ENCODE data around the gene CYP2B6. TPM values are rescaled to one million over a fixed set of nuclear protein-coding genes. Genes with fewer than 3 reads are reported as not detected.

The CYP2B6 gene
- total and polyA plus RNA-seq, 2 donors (not counting 3 experiments of a cell fraction or from before 2014, with no cell fraction given), result not detected

DNA sequence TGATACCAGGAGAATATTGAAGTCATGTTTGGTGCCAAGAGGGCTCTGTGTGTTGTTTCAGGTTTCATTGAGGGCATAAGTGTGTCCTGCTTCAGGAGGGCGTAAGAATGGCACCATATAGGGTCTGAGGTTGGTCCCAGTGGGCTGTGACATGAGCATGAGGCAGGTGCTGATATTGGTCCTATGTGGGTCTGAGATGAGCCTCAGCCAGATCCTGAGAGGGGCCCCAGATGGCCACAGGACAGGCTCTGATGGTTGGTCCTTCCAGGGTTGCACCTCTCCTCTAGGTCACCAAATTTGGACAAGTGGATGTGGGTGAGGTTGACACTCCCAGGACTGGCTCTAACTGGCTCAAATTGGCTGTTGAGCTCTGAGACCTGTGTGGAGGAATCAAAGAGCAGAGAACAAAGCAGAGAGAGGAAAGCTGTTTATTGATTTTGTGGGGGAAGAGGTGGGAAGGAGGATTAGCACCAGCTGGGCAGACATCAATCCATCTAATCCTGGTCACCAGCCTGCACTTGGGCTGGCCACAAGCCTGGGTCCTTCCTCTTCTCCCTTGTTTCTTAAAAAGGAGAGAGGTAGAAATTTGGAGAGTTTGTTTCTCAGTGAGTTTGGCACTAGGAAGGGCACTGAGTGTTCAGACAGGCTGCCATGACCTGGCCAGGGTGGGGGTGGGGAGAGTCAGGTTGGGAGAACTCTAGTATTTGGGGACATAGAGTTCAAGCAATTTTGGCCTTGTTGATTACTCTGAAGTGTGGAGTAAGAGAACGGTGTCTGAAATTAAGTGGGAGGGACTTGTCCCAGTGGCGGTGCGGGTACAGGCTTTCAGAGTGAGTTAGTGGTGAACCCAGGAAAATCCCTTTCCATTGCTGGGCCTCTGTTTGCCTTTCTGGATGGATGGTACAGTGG lies 38.7 kb downstream of the CYP2B6 start:
- H3K9me1 ChIP-seq (replicated peaks; ENCODE audit: control insufficient read depth, extremely low read depth, insufficient read depth, low read length), result no peaks in the 10 kb centered on the region
- CTCF ChIA-PET, result no interaction called here
- H3K4me2 ChIP-seq (ENCODE audit: insufficient read depth, low read length), result no peak overlapping the region
- no peak overlapping the region for H3K9ac ChIP-seq (replicated peaks; ENCODE audit: extremely low read depth, insufficient read depth, low read length)
- intact Hi-C loops (cut with micrococcal nuclease), result no loop called here
- H3K4me3 ChIP-seq (replicated peaks in 1 of 3; ENCODE audit: insufficient read depth in 1 of 3, low read depth in 1 of 3, low read length in 3 of 3), result no peak overlapping the region
- no peak overlapping the region for H2AFZ ChIP-seq (ENCODE audit: low read depth, low read length)
- TF ChIP-seq JUN (IDR thresholded peaks at IDR 0.05; ENCODE audit: borderline replicate concordance, insufficient read depth, insufficient read length, low read depth) (no peak), EZH2 (IDR thresholded peaks at IDR 0.05; ENCODE audit: borderline replicate concordance, low read depth, low read length, severe bottlenecking) (no peak), MYC (IDR thresholded peaks at IDR 0.05; ENCODE audit: low read depth, low read length) (no peak), FOS (IDR thresholded peaks at IDR 0.05; ENCODE audit: borderline replicate concordance, insufficient read depth, low read length) (no peak)
- TF ChIP-seq, protein P1, sequence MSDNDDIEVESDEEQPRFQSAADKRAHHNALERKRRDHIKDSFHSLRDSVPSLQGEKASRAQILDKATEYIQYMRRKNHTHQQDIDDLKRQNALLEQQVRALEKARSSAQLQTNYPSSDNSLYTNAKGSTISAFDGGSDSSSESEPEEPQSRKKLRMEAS (IDR thresholded peaks at IDR 0.05; ENCODE audit: insufficient read depth, insufficient read length), result no peak
- TF ChIP-seq, protein P2, sequence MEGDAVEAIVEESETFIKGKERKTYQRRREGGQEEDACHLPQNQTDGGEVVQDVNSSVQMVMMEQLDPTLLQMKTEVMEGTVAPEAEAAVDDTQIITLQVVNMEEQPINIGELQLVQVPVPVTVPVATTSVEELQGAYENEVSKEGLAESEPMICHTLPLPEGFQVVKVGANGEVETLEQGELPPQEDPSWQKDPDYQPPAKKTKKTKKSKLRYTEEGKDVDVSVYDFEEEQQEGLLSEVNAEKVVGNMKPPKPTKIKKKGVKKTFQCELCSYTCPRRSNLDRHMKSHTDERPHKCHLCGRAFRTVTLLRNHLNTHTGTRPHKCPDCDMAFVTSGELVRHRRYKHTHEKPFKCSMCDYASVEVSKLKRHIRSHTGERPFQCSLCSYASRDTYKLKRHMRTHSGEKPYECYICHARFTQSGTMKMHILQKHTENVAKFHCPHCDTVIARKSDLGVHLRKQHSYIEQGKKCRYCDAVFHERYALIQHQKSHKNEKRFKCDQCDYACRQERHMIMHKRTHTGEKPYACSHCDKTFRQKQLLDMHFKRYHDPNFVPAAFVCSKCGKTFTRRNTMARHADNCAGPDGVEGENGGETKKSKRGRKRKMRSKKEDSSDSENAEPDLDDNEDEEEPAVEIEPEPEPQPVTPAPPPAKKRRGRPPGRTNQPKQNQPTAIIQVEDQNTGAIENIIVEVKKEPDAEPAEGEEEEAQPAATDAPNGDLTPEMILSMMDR (IDR thresholded peaks at IDR 0.05; ENCODE audit: extremely low read depth in 1 of 2, insufficient read depth in 1 of 2, low read depth in 1 of 2, low read length in 2 of 2), result no peak
- no peaks in the 10 kb centered on the region for H4K20me1 ChIP-seq (replicated peaks; ENCODE audit: control insufficient read depth, extremely low read depth, insufficient read depth, low read length)
- H3K36me3 ChIP-seq (ENCODE audit: control insufficient read depth in 2 of 2, extremely low read depth in 1 of 2, insufficient read depth in 2 of 2, low read length in 2 of 2), result no peaks in the 10 kb centered on the region
- POLR2A ChIA-PET, result no interaction called here
- dilution Hi-C loops (cut with MboI; ENCODE audit: extremely low pct_ligation_motif_present, low sequenced_read_pairs), result no loop called here
- no peaks in the 10 kb centered on the region for H3K27me3 ChIP-seq (ENCODE audit: control insufficient read depth in 2 of 2, insufficient read depth in 2 of 2, low read length in 2 of 2)
- no peak overlapping the region for H3K27ac ChIP-seq (ENCODE audit: insufficient read depth, low read depth, low read length)
- H3K4me1 ChIP-seq (ENCODE audit: control insufficient read depth, extremely low read depth, insufficient read depth, low read length), result no peaks in the 10 kb centered on the region
- H3K79me2 ChIP-seq (ENCODE audit: control insufficient read depth, insufficient read depth, low read length), result no peaks in the 10 kb centered on the region
- FAIRE-seq (no peak), DNase-seq (ENCODE audit: low read depth, low spot score) (no peak)
- BruUV-seq (replicated peaks), result no TSS peak
- no peaks in the 10 kb centered on the region for H3K9me3 ChIP-seq (replicated peaks; ENCODE audit: control insufficient read depth, insufficient read depth, low read length)

Data from endothelial cell of umbilical vein (primary cell).